Tibial artery (tissue), 4 donors: ENCODE data around the gene DDA1.

Source experiments
- DNase-seq, 2 donors: peaks; one replicate each; pipeline ENCODE4 v3.0.0-alpha.2; 2019
- H3K27ac ChIP-seq, 2 donors: fragments of 200-600 bp; sonication (generic) in 1 of 2; 1 replicate in 1 of 2; 2 replicates in 1 of 2; pipeline ENCODE4 v1.5.1; 2018 to 2019; ENCODE audit warnings: mild to moderate bottlenecking in 1 of 2
- H3K27me3 ChIP-seq, 2 donors: fragments of 200-600 bp; sonication (generic) in 1 of 2; one replicate each; pipeline versions ENCODE4 v1.5.1 to v1.6.0; 2016 to 2019
- H3K36me3 ChIP-seq, 3 donors: fragments of 200-600 bp; sonication (generic) in 2 of 3; one replicate each; pipeline ENCODE4 v1.5.1; 2016 to 2019; ENCODE audit warnings: mild to moderate bottlenecking in 2 of 3
- H3K4me1 ChIP-seq, 4 donors: fragments of 200-600 bp; sonication (generic) in 2 of 4; 1 replicate in 3 of 4; 2 replicates in 1 of 4; pipeline ENCODE4 v1.5.1; 2016 to 2019
- H3K4me3 ChIP-seq, 2 donors: fragments of 200-600 bp; sonication (generic) in 1 of 2; 1 replicate in 1 of 2; 2 replicates in 1 of 2; pipeline ENCODE4 v1.5.1; 2018 to 2019; ENCODE audit warnings: mild to moderate bottlenecking in 2 of 2
- H3K9me3 ChIP-seq, 3 donors: fragments of 200-600 bp; sonication (generic) in 1 of 3; one replicate each; pipeline ENCODE4 v1.5.1; 2016 to 2019
- intact Hi-C: fragments of 100-400 bp; cut with DNase I; formaldehyde crosslinking; loops from one replicate; pipeline ENCODE4 v1.15.0; 2023; ENCODE audit warnings: low total_unique reads
- TF ChIP-seq, protein P1 (sequence below), 2 experiments: fragments of 200-600 bp in 1 of 2; fragments of 450-650 bp in 1 of 2; IDR thresholded peaks; one replicate each; pipeline ENCODE4 v1.5.1; 2017 to 2019; ENCODE audit warnings: antibody characterized with exemption in 2 of 2, mild to moderate bottlenecking in 1 of 2, moderate library complexity in 1 of 2

Gene DDA1

GRCh38 chr19:17302391-17303166 is 6.8 kb upstream of the DDA1 start:
- Histone ChIP-seq H3K4me3 (peak overlapping the region; percentile 81 to 89), H3K9me3 (no peaks in the 10 kb centered on the region), H3K36me3 (peaks cover 0 to 34% (median 13%) of the 10 kb centered on the region in 3 donors), H3K4me1 (peaks cover 0 to 47% (median 36%) of the 10 kb centered on the region in 4 donors), H3K27me3 (no peaks in the 10 kb centered on the region), H3K27ac (peak overlapping the region; percentile 82 to 88)
- TF ChIP-seq, protein P1, sequence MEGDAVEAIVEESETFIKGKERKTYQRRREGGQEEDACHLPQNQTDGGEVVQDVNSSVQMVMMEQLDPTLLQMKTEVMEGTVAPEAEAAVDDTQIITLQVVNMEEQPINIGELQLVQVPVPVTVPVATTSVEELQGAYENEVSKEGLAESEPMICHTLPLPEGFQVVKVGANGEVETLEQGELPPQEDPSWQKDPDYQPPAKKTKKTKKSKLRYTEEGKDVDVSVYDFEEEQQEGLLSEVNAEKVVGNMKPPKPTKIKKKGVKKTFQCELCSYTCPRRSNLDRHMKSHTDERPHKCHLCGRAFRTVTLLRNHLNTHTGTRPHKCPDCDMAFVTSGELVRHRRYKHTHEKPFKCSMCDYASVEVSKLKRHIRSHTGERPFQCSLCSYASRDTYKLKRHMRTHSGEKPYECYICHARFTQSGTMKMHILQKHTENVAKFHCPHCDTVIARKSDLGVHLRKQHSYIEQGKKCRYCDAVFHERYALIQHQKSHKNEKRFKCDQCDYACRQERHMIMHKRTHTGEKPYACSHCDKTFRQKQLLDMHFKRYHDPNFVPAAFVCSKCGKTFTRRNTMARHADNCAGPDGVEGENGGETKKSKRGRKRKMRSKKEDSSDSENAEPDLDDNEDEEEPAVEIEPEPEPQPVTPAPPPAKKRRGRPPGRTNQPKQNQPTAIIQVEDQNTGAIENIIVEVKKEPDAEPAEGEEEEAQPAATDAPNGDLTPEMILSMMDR (IDR thresholded peaks at IDR 0.05) = no peak
- intact Hi-C loops = loop anchor here (5.0 kb wide), 1 partner anchor 85 kb away; no protein-coding TSS in a partner anchor
- no peak for DNase-seq

GRCh38 chr19:17303167-17303939 is 6.0 kb upstream of the DDA1 start, which contains the start of gene ABHD8:
Gene ABHD8 (minus strand): TSS chr19:17303425. CDS start chr19:17301616, 1,809 bp downstream.
- H3K27me3 ChIP-seq = no peaks in the 10 kb centered on the region
- peaks cover 0 to 47% (median 36%) of the 10 kb centered on the region in 4 donors for H3K4me1 ChIP-seq
- H3K4me3 ChIP-seq = peak within 1 kb of the TSS; percentile 81 to 89
- H3K36me3 ChIP-seq = peaks cover 0 to 30% (median 9%) of the 10 kb centered on the region in 3 donors
- intact Hi-C loops = loop anchor here (5.0 kb wide), 1 partner anchor 84 kb away; no protein-coding TSS in a partner anchor
- DNase-seq = peak; percentile 95 to 97
- TF ChIP-seq, protein P1 (IDR thresholded peaks at IDR 0.05) = peak; percentile 79 to 86
- H3K27ac ChIP-seq = peak within 1 kb of the TSS; percentile 82 to 88
- H3K9me3 ChIP-seq = no peaks in the 10 kb centered on the region

GRCh38 chr19:17303940-17304267 is 5.5 kb upstream of the DDA1 start:
- Histone ChIP-seq H3K27me3 (no peaks in the 10 kb centered on the region), H3K27ac (peak overlapping the region; percentile 82 to 88), H3K4me3 (peak overlapping the region in 1 of 2 donors; percentile 89), H3K4me1 (peaks cover 0 to 51% (median 37%) of the 10 kb centered on the region in 4 donors), H3K9me3 (no peaks in the 10 kb centered on the region), H3K36me3 (peaks cover 0 to 24% (median 6%) of the 10 kb centered on the region in 3 donors)
- TF ChIP-seq, protein P1 (IDR thresholded peaks at IDR 0.05) = no peak
- intact Hi-C loops = loop anchor here (5.0 kb wide), 1 partner anchor 83 kb away; no protein-coding TSS in a partner anchor
- no peak for DNase-seq

DNA sequence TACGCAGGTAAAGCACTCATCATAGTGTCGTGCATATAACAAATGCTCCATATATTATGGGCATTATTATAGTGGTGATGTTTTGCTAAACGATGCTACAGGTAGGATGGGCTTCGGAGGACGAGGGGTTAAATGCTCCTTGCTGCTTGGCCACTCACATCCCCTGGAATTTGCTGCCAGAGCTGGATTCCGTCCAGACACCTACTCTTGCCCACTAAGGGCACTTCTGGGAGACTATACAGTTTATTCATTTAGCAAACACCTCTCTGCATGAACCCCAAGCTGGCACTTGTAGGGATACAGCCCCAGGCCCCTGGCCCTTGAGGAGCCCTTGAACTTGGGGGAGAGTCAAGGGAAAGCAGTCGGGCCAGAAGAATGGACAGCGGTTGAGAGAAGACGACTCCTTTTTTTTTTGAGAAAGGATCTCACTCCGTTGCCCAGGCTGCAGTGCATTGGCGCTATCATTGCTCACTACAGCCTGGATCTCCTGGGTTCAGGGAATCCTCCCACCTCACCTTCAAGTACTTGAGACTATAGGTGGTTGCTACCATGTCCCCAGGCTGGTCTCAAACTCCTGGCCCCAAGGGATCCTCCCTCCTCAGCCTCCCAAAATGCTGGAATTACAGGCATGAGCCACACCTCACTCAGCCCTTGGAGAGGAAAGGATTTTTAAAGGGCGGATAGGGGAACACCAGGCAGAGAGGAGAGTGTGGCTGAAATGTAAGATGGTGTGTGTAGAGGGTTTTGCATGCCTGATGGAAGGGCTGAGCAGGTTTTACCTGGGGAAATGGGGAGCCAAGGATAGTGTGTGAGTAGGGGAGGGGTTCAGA is 4.8 kb upstream of the DDA1 start:
- H3K4me3 ChIP-seq = peak overlapping the region; percentile 60 to 84
- H3K9me3 ChIP-seq = no peaks in the 10 kb centered on the region
- H3K27me3 ChIP-seq = no peaks in the 10 kb centered on the region
- H3K27ac ChIP-seq = peak overlapping the region; percentile 88 to 95
- H3K36me3 ChIP-seq = peaks cover 0 to 19% (median 6%) of the 10 kb centered on the region in 3 donors
- intact Hi-C loops = loop anchor here (5.0 kb wide), 1 partner anchor 83 kb away; no protein-coding TSS in a partner anchor
- peaks cover 0 to 54% (median 38%) of the 10 kb centered on the region in 4 donors for H3K4me1 ChIP-seq
- TF ChIP-seq, protein P1 (IDR thresholded peaks at IDR 0.05) = no peak
- DNase-seq = no peak

DNA sequence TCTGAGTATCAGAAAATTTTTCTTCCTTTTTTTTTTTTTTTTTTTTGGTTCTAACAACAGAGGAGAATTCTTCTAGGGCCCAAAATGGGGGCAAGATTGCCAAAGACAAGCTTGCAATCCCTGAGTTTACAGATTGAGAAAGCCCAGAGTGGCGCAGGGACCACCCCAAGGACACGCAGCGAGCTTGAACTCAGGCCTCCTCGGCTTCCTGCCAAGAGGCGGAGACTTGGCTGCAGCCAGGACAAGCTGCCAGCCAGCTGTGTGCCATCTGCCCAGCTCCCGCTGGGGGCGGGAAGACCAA is 4.2 kb upstream of the DDA1 start:
- peak overlapping the region; percentile 60 to 84 for H3K4me3 ChIP-seq
- no peaks in the 10 kb centered on the region for H3K27me3 ChIP-seq
- no peaks in the 10 kb centered on the region for H3K9me3 ChIP-seq
- no peak for DNase-seq
- peaks cover 0 to 14% (median 6%) of the 10 kb centered on the region in 3 donors for H3K36me3 ChIP-seq
- intact Hi-C loops = no loop called here
- peak overlapping the region; percentile 88 to 95 for H3K27ac ChIP-seq
- peaks cover 0 to 59% (median 42%) of the 10 kb centered on the region in 4 donors for H3K4me1 ChIP-seq
- TF ChIP-seq, protein P1 (IDR thresholded peaks at IDR 0.05) = no peak
